Mucosa of descending colon (tissue), 3 donors: ENCODE results near the gene CACNA1D. TPM values are rescaled to one million over a fixed set of nuclear protein-coding genes. Genes with fewer than 3 reads are reported as not detected.

Experiments
- ATAC-seq: fragments of 200-7000 bp; cut with Tn5 transposase; one replicate; pipeline ENCODE4 v1.9.1; 2020; ENCODE audit warnings: mild to moderate bottlenecking, moderate library complexity
- DNase-seq, 3 donors: peaks; one replicate each; pipeline ENCODE4 v3.0.0-alpha.2; 2020
- H3K36me3 ChIP-seq: fragments of 200-600 bp; one replicate; pipeline ENCODE4 v1.8.0; 2021; ENCODE audit warnings: low read depth, mild to moderate bottlenecking
- H3K4me1 ChIP-seq: fragments of 200-600 bp; one replicate; pipeline ENCODE4 v1.8.0; 2021; ENCODE audit warnings: low read depth, mild to moderate bottlenecking
- H3K4me3 ChIP-seq: fragments of 200-600 bp; one replicate; pipeline ENCODE4 v1.8.0; 2021; ENCODE audit warnings: mild to moderate bottlenecking
- H3K9me3 ChIP-seq: fragments of 200-600 bp; one replicate; pipeline ENCODE4 v1.8.0; 2021; ENCODE audit warnings: mild to moderate bottlenecking
- intact Hi-C, 2 donors: fragments of 100-400 bp; cut with DNase I in 1 of 2; cut with micrococcal nuclease in 1 of 2; formaldehyde crosslinking; loops; one replicate each; pipeline versions ENCODE4 v1.11.0 to v1.11.1; 2022; cut with DNase I, micrococcal nuclease
- total RNA-seq, 3 donors: library from RNA; stranded (reverse); fragmentation: NEBNext Ultra II Directional in 2 of 3; extraction: Animal tissue kit (Norgen Biotek cat#: 25700) in 2 of 3; gene quantifications; one replicate each; pipeline versions ENCODE4 v1.2.1 to v1.2.4, GENCODE V29; 2021 to 2023
- TF ChIP-seq, protein P1 (sequence below): fragments of 200-600 bp; IDR thresholded peaks from one replicate; pipeline ENCODE4 v1.8.0; 2022; ENCODE audit warnings: antibody characterized with exemption, mild to moderate bottlenecking
- donor health status: DM: no; HTN: no; CAD: no; lungs with moderate emphysema.
- donor health status: DM: no; HTN: no; CAD: no.
- donor health status: DM: no; HTN: yes; CAD: no.

CACNA1D gene
- total RNA-seq, 3 donors from 2014 or later = 13.8 to 38.1 (median 22.2) TPM

GRCh38 chr3:53589806-53590205 lies 95.4 kb downstream of the CACNA1D start:
- no peaks in the 10 kb centered on the region for H3K4me1 ChIP-seq
- no peaks in the 10 kb centered on the region for H3K36me3 ChIP-seq
- DNase-seq (no peak), ATAC-seq (no peak)
- intact Hi-C loops = no loop called here
- H3K9me3 ChIP-seq = no peaks in the 10 kb centered on the region
- TF ChIP-seq, protein P1, sequence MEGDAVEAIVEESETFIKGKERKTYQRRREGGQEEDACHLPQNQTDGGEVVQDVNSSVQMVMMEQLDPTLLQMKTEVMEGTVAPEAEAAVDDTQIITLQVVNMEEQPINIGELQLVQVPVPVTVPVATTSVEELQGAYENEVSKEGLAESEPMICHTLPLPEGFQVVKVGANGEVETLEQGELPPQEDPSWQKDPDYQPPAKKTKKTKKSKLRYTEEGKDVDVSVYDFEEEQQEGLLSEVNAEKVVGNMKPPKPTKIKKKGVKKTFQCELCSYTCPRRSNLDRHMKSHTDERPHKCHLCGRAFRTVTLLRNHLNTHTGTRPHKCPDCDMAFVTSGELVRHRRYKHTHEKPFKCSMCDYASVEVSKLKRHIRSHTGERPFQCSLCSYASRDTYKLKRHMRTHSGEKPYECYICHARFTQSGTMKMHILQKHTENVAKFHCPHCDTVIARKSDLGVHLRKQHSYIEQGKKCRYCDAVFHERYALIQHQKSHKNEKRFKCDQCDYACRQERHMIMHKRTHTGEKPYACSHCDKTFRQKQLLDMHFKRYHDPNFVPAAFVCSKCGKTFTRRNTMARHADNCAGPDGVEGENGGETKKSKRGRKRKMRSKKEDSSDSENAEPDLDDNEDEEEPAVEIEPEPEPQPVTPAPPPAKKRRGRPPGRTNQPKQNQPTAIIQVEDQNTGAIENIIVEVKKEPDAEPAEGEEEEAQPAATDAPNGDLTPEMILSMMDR = no peak
- H3K4me3 ChIP-seq = no peak overlapping the region

DNA sequence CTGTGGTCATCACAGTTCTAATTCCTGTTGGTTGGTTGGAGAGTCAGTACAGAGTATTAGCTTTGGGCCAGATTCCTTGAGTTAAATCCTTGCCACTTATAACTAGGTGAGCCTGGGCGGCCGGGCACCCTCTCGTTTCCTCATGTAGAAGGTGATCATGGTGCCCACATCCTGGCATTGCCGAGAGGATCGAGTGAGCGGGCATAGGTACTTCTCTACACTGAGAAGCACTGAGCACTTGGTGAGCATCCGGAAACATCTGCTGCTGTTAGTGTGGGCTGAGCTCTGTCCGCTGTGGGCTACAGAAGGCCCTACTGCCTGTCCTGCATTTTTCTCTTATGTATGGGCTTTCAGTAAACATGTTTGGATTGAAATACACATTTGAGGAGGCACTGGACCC lies 96.2 kb downstream of the CACNA1D start:
- ATAC-seq = no peak
- Histone ChIP-seq H3K4me1 (no peaks in the 10 kb centered on the region), H3K9me3 (no peaks in the 10 kb centered on the region), H3K4me3 (no peak overlapping the region), H3K36me3 (no peaks in the 10 kb centered on the region)
- TF ChIP-seq, protein P1 = no peak
- no peak for DNase-seq
- intact Hi-C loops = no loop called here

DNA sequence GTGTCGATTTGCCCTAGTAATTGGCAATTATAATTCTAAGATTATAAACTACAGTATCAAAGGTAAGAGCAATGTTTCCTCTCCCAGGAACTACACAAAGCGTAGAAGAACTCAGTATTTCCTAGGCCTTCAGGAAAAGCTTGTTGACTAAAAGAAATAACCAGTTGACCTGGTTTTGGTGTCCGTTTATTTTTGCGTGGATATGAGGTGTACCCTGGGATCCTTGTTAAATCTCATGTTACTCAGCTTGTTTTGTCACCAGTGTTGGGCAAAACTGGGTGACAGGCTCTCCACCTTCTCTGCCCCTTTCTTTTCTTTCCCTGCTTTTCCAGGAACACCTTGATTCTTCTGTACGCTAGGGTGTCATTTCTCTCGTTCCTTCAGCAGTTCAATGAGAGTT lies 97.2 kb downstream of the CACNA1D start:
- Histone ChIP-seq H3K9me3 (no peaks in the 10 kb centered on the region), H3K36me3 (no peaks in the 10 kb centered on the region), H3K4me1 (no peaks in the 10 kb centered on the region), H3K4me3 (no peak overlapping the region)
- ATAC-seq (no peak), DNase-seq (no peak)
- TF ChIP-seq, protein P1 = no peak
- intact Hi-C loops = no loop called here

DNA sequence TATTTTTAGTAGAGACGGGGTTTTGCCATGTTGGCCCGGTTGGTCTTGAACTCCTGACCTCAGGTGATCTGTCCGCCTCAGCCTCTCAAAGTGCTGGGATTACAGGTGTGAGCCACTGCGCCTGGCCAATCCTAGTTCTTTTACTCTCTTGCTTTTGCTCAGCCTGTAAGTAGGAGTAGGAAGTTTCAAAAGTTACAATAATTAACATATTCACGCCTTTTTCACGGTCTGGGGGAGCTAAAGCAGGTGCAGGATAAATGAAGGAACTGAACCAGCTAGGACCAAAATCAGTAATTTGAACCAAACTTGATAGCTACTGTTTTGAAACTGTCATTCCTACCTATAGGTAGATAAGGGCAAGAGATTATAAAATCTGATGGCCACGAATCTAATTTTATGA lies 98.5 kb downstream of the CACNA1D start:
- Histone ChIP-seq H3K4me1 (no peaks in the 10 kb centered on the region), H3K9me3 (no peaks in the 10 kb centered on the region), H3K4me3 (no peak overlapping the region), H3K36me3 (no peaks in the 10 kb centered on the region)
- TF ChIP-seq, protein P1 = no peak
- no peak for DNase-seq
- intact Hi-C loops = no loop called here
- no peak for ATAC-seq

GRCh38 chr3:53593611-53594010 lies 99.2 kb downstream of the CACNA1D start:
- Histone ChIP-seq H3K36me3 (no peaks in the 10 kb centered on the region), H3K4me3 (no peak overlapping the region), H3K4me1 (no peaks in the 10 kb centered on the region), H3K9me3 (no peaks in the 10 kb centered on the region)
- intact Hi-C loops = no loop called here
- TF ChIP-seq, protein P1 = no peak
- no peak for DNase-seq
- no peak for ATAC-seq

GRCh38 chr3:53594276-53594675 lies 99.9 kb downstream of the CACNA1D start:
- Histone ChIP-seq H3K4me3 (no peak overlapping the region), H3K36me3 (no peaks in the 10 kb centered on the region), H3K9me3 (no peaks in the 10 kb centered on the region), H3K4me1 (no peaks in the 10 kb centered on the region)
- ATAC-seq (no peak), DNase-seq (no peak)
- TF ChIP-seq, protein P1 = no peak
- intact Hi-C loops = no loop called here
